Thyroid gland (tissue), 4 donors: ENCODE measurements around the gene DYRK4.

Experiments used
- POLR2A ChIP-seq, 2 donors: fragments of 450-650 bp; IDR thresholded peaks; one replicate each; pipeline ENCODE4 v1.6.1; 2017; ENCODE audit warnings: antibody characterized with exemption in 2 of 2, mild to moderate bottlenecking in 2 of 2, moderate library complexity in 1 of 2
- TF ChIP-seq, protein P1 (sequence below), 6 experiments: fragments of 200-600 bp in 3 of 6; fragments of 450-650 bp in 3 of 6; sonication (generic) in 3 of 6; IDR thresholded peaks; one replicate each; pipeline ENCODE4 v1.5.1; 2016 to 2019; ENCODE audit warnings: antibody characterized with exemption in 6 of 6, mild to moderate bottlenecking in 2 of 6, inconsistent platforms in 1 of 6, moderate library complexity in 1 of 6

DNA sequence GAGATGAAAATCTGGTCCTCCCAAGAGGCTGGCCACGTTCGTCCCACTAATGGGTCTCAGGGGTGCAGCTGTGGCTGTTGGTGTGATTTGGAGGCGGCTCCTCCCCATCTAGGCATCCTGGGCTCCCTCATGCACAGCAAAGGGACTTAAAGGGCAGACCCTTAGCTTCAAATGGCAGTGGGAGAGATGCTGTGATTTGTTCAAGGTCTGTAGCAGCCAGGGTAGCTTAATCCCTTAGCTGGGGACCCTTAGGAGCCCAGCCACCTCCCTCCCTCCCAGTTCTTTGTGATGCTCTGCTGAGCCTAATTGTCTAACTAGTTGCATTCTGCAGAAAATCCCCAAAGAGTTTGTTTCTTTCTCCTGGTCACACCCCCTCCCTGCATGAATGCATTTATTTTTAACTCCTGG, 18.3 kb downstream of the DYRK4 start:
- no peak for TF ChIP-seq POLR2A (IDR thresholded peaks at IDR 0.05)
- TF ChIP-seq, protein P1, sequence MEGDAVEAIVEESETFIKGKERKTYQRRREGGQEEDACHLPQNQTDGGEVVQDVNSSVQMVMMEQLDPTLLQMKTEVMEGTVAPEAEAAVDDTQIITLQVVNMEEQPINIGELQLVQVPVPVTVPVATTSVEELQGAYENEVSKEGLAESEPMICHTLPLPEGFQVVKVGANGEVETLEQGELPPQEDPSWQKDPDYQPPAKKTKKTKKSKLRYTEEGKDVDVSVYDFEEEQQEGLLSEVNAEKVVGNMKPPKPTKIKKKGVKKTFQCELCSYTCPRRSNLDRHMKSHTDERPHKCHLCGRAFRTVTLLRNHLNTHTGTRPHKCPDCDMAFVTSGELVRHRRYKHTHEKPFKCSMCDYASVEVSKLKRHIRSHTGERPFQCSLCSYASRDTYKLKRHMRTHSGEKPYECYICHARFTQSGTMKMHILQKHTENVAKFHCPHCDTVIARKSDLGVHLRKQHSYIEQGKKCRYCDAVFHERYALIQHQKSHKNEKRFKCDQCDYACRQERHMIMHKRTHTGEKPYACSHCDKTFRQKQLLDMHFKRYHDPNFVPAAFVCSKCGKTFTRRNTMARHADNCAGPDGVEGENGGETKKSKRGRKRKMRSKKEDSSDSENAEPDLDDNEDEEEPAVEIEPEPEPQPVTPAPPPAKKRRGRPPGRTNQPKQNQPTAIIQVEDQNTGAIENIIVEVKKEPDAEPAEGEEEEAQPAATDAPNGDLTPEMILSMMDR (IDR thresholded peaks at IDR 0.05), result no peak
